SW 1271 (cell line): Measurements from ENCODE around the gene HGD.

ENCODE experiments used
- DNase-seq, 2 experiments: peaks; one replicate each; lab custom pipeline; 2025; lab: John Stamatoyannopoulos, UW

Gene HGD

DNA sequence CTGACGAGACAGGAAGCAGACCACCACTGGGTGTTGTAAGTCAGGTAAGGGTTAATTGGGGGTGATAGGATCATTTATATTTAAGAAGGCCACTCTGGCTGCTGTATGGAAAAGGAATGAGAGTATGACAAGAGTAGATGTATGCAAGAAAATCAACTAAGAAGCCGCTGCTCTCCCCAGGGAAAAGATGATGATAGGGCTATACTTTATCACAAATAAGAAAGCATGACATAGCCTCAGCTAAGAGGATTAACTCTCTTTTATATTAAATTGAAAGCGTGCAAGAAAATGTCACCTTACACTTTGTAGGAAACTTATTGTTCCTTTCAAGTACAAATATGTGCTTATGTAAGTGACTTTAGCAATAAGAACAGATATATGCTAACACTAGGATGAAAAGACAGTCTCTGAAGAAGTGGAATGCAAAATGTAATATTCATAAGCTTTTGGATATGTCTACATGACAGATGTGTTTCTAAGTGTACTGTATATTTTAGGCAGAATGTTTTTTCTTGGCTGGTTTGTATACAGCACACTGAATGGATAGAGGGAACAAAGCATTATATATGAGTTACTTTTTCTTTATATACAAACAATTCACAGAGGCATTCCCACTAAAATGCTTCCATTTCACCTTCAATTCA lies 94.6 kb downstream of the HGD start:
- DNase-seq: no peak
